Measurements from ENCODE around the gene ZNF467. TPM values are rescaled to one million over a fixed set of nuclear protein-coding genes. Genes with fewer than 3 reads are reported as not detected.

ZNF467 gene
- total RNA-seq, 1 experiment from 2014 or later = 0.66 TPM

DNA sequence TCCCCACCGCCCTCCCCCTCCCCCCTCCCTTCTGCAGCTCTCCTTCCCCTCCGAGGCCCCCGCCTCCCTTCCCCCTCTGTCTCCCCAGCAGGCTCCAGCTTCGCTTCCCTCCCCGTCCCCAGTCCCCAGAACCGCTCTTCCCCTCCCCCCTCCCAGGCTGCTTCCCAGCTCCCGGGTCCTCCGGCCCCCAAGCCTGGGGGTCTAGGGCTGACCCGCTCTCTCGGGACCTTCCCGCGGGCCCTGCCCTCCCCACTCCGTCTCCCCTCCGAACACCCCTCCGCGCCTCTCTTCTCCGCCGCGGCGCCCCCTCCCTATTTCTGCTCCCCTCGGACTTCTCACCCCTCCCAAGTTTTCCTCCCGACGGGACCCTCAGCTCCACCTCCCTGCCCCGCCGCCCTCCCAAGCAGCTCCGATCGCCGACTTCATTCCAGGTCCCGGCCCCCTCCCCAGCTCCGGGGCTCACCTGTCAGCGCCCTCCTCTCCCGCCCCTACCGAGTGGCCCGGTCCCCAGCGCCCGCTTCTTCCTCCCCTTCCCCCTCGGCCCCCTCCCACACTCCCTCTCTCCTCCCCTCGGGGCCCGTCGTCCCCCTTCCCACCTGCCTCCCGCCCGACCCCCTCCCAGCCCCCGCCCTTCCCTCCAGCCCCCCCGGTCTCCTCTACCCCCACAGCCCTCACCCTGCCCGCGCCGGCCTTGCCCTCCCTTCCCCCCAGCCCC is 990 bp downstream of the ZNF467 start:
- no peak for DNase-seq (ENCODE audit: low spot score)

DNA sequence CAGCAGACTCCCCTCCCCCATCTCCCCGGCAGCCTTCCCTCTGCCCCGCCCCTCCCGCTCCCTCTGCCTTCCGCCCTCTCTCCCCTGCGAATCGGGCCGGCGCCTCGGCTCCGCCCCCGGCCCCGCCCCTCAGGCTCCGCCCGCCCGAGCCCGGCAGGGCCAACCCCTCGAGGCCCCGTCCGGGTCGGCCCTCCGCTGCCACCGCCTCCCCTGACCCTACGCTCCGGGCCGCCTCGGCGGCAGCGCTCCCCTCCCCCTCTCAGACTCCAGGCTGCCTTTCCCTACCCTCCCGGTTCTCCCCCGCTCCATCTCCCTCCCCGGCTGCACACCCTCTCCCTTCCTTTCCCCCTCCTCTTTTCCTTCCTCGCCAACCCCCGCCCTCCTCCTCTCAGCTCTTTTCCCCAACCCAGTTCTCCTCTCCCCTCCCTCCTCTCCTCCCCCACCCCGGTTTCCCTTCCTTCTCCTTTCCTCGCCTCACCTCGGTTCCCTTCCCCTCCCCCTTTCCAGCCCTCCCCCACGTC is 1.6 kb downstream of the ZNF467 start:
- peak; percentile 91 for DNase-seq (ENCODE audit: low spot score)

DNA sequence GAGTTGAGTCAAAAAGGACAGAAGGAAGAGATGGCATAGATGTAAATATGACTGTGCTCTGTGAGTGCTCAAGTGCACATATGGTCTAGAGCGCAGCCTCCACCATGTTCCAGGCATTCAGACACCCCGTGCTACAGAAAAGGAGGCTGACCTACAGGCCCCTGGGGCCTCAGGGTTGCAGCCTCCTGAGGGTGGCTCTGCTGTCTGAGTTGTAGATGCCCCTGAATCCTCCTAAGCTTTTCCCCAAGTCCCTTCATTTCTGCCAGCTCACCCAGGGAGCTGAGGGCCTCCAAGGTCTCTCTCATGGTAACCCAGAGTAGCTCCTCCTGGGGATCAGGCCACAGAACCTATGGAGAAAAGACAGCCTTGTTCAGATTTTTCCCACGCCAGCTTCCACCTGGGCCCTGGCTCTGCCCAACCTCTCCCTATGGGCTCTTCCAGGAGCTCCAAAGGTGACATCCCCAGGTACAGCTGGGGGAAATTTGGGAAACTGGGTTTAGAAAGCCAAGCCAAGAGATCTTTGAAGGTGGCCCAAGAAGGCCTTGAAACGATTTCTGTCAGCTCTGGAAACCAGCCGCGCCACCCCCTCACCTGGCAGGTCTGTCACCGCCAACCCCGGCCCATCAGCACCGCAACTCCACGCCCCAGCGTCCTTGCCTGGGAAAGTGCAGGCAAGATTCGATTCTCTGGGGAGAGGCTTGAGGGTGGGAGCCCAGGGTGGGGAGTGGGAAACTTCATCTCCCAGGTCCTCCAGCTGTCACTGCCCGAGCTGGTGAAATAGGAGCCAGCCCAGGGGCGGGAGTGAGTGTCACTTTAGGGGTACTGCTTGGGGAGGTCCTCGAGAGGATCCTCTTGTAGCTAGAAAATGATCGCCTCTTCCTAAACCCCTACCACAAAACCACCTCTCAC is 2.4 kb downstream of the ZNF467 start:
- no peak for DNase-seq (ENCODE audit: low spot score)

DNA sequence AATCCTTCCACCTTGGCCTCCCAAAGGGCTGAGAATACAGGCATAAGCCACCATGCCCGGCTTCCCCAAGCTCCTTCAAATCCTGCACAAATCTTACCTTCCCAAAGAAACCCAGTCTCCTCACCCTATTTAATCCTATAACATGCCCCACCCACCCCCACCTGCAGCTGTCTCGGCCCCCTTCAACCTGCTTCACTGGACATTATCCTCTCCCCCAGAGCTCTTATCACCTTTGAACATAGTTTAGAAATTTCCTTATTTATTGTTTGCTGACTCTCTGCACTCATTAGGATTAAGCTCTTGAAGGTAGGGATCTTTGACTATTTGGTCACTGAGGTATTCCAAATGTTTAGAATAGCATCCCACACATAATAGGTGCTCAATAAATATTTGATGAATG is 3.5 kb downstream of the ZNF467 start:
- DNase-seq (ENCODE audit: low spot score) = no peak

DNA sequence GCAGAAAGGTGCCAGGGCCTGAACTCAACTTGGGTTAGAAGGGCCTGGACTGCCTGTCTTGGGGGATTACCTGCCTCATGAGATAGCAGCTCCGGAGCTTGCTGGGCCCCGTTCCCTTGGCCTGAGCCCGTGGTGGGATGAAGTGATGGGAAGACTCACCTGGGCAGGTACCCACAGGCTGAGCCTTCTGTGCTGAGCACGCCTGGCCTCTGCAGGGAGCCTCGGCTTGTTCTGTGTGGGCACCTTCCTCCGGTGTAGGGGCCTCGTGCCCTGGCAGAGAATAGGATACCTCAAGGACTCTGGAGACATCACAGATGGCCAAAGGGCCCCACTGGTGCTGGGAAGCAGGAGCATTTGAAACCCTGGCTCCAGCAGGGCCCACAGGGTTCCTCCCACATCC is 4.5 kb downstream of the ZNF467 start:
- no peak for DNase-seq (ENCODE audit: low spot score)

DNA sequence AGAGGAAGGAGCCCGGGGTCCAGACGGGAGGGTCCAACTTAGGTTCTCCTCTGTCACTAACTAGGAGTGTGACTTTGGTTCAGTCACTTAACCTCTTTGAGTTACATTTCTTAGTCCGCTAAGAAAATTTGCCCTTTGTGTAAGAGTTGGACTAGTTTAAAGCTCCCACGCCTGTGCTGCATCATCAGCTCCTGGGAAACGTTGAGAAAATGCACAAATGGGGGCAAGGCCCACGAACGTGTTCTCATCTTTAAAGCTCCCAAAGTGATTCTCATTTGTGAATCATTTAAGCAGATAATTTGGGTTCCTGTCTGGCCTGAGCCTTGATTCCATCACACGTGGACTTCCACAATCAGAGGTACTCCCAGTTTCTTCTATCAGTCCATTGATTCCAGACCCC is 6.3 kb downstream of the ZNF467 start:
- DNase-seq (ENCODE audit: low spot score) = no peak

DNA sequence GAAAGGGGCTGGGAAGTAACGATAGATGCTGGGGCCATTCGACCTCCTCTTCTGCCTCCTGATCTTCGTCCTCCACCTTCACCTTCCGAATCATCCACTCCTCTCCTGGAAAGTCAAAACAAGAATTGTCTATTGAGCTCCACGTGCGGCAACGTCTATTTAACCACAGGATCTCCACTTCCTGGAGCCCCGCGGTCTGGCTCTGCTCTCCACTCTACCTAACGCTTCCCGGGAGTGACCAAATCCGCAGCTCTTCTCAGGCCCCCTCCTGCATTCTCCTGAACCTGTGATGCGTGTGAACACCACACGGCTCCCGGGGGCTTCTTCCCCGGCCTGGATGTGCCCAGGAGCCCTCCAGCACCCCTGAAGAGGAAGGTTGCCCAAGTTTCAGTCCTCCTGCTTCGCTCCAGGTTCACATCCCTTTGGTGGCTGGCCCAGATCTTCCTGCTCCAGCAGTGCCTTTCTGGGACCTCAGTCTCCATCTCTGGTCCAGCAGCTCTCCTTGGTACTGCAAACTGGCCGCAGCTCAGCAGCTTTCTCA is 7.2 kb downstream of the ZNF467 start:
- no peak for DNase-seq (ENCODE audit: low spot score)

DNA sequence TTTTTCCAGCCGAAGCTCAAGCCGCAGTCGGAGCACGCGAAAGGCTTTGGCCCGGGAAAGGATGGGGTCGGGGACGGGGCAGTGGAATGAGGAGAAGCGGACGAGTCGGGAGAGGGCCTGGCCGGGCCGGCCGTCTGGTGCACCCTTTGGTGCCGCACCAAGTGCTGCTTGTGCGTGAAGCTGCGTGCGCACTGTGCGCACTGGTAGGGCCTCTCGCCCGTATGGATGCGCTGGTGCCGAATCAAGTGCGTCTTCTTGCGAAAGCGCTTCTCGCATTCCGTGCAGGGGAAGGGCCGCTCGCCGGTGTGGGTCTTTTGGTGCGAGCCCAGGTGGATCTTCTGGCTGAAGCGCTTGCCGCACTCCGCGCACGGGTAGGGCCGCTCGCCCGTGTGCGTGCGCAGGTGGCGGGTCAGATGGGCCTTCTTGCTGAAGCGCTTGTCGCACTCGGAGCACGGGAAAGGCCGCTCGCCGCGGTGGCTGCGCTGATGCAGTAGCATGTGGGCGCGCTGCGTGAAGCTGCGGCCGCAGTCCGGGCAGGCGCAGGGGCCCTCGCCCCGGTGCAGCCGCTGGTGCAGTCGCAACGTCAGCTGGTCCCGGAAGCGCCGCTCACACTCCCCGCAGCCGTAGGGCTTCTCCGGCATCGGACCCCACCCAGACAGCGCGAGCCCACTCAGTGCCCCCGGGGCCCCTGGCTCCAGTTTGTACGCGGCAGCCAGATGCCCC is 7.8 kb downstream of the ZNF467 start:
- DNase-seq (ENCODE audit: low spot score) = no peak

DNA sequence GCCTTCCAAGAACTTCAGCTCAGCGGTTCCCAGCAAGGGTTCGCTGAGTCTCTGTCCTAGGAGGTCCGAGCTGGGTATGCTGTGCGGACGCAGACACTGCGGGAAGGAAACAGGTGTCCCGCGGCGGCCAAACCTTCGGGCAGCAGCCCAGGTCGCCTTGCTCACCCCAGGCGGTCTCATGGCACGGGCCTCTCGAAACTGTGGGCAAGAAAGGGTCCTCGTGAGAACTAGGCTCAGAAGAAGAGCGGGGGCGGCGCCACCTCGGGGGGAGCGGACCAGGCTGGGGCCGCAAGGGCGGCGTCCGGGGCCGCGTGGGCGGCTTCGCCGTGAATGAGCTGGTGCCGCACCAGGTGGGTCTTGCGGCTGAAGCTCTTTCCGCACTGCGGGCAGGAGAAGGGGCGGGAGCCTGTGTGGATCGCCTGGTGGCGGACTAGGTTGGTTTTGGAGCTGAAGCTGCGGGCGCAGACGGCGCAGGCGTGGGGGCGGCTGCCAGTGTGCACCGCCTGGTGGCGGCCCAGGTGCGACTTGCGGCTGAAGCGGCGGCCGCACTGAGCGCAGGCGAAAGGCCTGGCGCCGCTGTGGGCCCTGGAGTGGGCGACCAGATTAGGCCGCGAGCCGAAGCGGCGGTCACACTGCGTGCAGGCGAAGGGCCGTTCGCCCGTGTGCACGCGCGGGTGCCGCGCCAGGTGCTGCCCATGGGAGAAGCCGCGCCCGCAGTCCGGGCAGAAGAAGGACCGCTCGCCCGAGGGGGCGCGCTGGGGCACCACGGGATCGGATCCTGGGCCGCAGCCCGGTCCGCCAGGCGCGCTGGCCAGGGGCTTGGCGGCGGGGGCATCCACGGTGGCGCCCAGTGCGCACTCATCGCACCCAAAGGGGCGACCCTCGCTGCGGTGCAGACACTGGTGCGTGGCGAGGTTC is 8.6 kb downstream of the ZNF467 start:
- no peak for DNase-seq (ENCODE audit: low spot score)

DNA sequence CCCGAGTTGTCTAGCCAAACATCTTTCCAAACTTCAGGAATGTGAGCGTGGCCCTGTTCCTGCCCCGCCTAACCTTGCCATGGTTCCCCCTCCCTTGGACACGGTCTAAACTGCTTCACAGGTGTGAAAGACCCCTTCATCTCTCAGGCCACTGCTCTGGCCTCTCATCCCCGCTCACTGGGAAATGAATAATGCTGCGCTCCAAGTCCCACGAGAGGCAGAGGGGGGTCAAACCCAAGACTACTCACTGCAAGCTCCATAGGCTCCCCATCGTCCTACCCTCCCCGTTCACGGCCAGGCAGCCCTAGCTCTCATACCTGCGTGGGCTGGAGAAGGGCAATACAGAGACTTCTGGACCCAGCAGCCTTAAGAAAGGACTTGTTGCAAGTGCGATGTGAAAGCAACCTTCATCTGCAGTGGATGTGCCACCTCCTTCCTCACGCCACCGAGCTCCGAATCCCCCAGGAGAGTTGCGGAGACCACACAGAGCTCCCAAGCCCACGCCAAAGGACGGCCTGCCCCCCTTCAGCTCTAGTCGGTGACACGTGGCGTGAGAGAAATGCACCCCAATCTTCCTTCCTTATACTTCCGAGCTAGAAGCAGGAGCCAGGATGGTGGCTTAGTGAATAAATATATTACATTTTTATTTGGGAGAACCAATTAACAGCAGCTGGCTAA is 9.7 kb downstream of the ZNF467 start:
- DNase-seq (ENCODE audit: low spot score) = no peak

DNA sequence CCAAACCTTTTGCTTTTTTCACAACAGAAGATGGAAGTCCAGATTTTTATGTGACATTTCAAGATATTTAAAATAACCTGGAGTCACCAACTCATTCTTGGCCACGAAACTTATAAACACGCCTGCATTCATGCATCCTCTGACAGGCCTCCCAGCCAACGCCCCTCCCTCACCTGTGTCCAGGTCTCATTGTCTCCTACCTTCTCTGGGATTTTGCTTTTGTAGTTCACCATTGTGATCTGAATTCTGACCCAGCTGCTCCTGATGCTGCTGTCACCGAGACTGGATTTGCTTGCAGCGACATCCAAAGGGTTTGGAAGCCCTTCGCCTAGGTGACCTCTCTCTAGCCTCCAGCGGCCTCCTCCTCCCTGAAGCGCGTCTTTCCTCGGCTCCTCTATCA is 10.8 kb downstream of the ZNF467 start:
- DNase-seq (ENCODE audit: low spot score) = no peak

DNA sequence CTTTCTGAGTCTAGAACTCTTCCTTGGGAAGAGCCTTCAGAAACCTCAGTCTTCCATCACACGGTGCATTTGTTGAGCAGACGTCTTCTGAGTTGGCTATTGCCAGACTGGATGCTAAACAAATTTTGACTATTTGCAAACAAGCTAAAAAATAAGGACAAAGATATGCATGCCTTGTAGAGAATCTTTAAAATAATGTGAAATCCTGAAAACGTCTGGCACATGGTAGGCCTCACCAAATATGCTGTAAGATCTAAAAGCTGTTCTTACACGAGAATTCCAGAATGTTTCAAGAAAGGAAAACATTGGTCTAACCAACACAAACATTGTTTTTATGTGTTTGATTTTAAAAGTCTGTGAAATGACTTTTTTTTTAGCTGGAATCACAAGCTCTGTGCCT is 11.3 kb downstream of the ZNF467 start:
- DNase-seq (ENCODE audit: low spot score) = no peak

DNA sequence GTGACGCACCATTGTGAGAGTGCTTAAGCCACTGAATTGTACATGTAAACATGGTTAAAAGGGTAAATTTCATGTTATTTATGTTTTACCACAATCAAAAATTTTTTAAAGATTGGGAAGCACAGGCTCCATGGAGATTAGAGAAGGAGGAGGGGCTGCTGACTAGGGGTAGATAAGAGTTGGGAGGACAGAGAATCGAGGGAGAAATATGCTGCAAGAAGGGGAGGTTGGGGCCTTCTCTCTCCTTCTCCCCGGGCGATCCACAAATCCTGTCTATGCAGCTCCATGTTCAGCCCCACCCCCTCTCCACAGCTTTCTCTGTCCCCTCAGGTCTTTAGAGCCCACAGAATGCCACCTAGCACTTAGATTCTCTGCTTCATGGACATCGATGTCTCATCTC is 12.1 kb downstream of the ZNF467 start:
- no peak for DNase-seq (ENCODE audit: low spot score)

DNA sequence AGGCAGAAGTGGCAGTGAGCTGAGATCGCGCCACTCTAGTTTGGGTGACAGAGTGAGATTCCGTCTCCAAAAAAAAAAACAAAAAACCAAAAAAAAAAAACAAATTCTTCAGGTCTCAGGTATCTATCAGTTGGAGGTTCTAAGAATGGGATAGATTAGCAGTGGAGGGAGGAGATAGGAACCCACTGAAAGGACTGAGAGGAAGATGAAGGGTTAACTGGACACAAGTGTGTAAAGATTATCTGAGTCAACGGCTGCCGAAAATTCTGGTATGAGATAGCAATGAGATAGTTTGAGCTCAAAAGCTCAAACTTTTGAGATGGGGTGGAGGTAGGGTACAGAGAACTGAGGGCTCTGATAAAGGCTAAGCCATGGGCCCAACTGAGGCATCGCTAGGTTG is 12.8 kb downstream of the ZNF467 start:
- DNase-seq (ENCODE audit: low spot score) = no peak

DNA sequence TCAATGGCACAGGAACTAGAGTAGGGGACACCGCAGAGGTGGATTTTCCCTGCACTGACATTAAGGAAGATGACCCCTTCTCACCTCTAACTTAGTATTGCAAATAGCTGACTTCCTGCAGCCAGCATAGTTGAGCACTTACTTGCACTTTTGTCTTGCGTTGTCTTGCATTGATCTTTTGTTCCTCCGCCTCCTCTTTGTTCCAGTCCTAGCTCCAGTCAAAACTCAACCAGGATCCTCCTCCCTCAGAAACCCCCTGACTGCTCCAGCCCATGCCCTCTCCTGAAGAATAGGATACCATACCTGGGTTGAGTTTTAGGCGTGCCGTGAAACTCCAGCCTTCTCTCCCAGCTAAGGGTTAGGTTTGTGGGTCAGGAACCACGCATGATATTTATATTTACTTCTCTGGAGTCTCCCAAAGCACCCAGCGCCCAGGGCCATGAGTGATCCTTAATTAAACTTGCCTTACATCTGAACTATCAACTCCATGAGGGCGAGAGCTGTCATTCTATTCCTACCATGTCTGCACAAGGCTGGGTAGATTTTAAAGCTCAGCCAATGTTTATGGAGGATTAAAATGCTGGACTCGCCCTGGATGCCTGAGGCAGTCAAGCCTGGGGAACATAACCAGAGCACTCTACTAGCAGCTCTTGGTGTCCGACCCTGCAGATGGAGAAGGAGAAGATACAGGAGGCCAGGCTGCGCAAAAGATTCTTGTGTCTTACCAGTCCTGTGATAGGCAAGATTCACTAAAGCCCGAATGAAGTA is 14.1 kb downstream of the ZNF467 start:
- DNase-seq (ENCODE audit: low spot score) = no peak

DNA sequence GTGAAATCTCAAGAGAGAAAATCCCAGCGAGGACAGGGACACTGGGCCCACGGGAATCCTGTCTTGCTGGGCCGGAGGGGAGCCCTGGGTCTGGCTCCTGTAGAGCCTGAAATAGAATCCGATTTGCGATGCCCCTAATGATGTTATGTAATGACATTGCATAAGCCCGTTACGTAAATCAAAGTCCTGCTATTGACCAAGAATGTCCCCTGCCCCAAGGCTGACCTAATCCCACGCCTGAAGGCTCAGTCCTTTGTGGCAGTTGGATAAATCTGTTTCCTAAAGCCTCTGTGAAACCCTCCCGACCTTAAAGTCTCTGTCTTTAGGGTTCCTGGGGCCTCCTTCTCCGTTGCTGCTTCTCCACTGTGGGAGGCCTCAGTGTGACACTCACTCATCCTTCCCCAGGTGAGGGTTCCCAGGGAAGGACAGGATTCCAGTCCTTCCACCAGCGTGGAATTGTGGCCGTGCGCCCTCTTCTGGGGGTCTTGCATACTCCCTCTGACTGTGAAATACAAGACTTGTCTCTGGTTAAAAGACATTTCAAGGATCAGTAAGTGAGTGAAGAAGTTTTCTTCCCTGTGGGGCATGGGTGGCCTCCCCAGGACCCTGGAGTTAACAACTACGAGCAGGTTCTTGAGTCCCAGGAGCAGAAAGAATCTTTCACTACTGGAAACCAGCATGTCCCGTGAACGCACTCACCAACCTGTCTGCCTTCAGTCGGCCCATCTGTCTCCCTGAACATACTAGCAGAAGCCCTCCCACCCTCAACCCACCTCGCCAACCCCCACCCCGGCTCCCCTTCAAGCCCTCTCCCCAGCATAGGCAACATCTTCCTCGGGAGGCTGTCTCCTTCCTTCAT is 19.8 kb downstream of the ZNF467 start:
- peak; percentile 75 for DNase-seq (ENCODE audit: low spot score)

DNA sequence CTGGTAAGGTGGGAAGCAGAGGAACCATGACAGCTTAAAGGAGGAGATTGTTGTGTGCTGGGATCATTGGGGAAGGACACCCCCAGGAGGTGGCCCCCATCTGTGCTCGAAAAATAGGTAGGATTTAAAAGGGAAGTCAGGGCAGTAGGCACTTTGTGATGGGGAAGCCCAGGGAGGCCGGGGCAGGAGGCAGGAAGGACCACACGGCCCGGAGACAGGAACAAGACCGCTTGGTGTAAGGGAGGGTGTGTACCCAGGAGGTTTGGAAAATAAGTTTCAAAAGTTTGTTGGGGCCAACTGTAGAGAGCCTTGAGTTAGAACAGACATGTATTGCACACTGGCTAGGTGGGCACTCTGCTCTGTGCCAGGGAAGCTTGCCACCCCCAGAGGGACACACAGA is 20.7 kb downstream of the ZNF467 start:
- DNase-seq (ENCODE audit: low spot score) = no peak

DNA sequence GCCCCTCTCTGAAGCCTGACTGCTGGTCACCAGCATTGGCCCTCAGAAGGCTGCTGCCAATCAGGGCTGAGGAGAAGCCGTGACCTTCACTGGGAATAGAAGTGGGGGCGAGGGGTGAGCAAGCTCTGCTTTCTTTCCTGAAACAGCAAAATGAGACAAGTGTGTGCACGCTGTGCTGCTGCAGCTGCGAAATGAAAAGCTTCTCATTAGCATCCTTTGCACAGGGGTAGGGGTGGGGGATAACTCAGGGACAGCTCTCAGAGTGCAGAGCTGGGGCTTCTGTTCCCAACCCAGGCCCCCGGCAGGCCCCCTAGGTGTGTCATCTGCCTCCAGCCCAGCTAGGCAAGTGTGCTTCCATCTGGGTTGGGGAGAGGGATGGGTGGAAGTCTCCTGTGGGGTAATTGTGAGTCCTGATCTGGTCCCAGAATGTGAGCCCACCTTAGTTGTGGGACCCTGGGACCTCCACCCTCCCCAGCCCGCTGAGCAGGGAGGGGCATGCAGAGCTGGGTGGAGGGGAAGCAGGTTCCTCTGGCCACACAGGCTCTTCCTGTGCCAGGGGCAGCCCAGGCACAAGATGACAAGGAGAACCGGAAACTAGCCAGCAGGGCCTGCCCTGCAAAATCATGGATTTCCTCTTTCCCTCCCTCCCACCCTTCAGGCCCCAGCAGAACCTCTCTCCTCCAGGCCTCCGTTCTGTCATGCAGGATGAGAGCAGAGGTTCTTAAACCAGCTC is 22.2 kb downstream of the ZNF467 start:
- no peak for DNase-seq (ENCODE audit: low spot score)
